Ectodermal cell (in vitro differentiated cells): ENCODE measurements around the gene ZRANB2.

Experiments used
- H3K27ac ChIP-seq: 2 replicates; pipeline ENCODE4 v1.7.0; 2013; ENCODE audit warnings: mild to moderate bottlenecking, low read depth, low read length; ENCODE audit not compliant: insufficient read depth, poor library complexity, severe bottlenecking
- H3K27me3 ChIP-seq: 2 replicates; pipeline ENCODE4 v1.7.0; 2013; ENCODE audit warnings: mild to moderate bottlenecking, low read length; ENCODE audit not compliant: insufficient read depth, control insufficient read depth, poor library complexity, severe bottlenecking
- H3K36me3 ChIP-seq: one replicate; pipeline ENCODE4 v1.7.0; 2013; ENCODE audit warnings: low read length; ENCODE audit not compliant: control insufficient read depth, insufficient read depth
- H3K4me1 ChIP-seq: one replicate; pipeline ENCODE4 v1.7.0; 2013; ENCODE audit warnings: low read length; ENCODE audit not compliant: control insufficient read depth, insufficient read depth
- H3K4me3 ChIP-seq: 2 replicates; pipeline ENCODE4 v1.7.0; 2013; ENCODE audit warnings: low read depth, low read length, control low read depth; ENCODE audit not compliant: insufficient read depth
- H3K9me3 ChIP-seq: 2 replicates; pipeline ENCODE4 v1.7.0; 2013; ENCODE audit warnings: mild to moderate bottlenecking, low read length, moderate library complexity; ENCODE audit not compliant: control insufficient read depth
- WGBS, 2 experiments: methylation state at CpG; one replicate each; pipeline ENCODE4 v1.1.7; 2013; ENCODE audit warnings: missing lambda C conversion rate in 2 of 2; 5-methylcytosine and 5-hydroxymethylcytosine counted together

ZRANB2 gene

DNA sequence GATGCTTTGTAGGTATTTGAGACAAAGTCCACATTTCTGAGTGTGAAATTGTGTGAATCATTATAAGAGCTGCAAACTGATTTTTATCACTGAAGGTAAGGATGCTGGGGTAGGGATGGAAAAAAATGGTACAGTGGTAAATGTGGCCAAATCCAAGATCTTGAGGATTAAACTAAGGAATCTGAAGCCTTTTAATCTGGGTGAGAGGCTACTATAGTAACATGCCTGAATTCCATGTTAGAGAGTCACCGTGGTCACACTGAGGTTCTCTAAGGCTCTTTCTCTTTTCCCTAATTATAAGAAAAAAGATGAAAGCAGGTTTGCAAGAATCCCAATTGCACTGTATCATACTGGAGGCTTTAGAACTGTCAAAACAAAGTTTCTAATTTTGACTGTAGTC, 50.8 kb downstream of the ZRANB2 start:
- no peaks in the 10 kb centered on the region for H3K27me3 ChIP-seq
- WGBS, 2 experiments: 91 to 100% methylated on average over 1 of the region's 1 CpG
- no peak overlapping the region for H3K27ac ChIP-seq
- no peak overlapping the region for H3K4me3 ChIP-seq
- H3K36me3 ChIP-seq: no peaks in the 10 kb centered on the region
- no peaks in the 10 kb centered on the region for H3K9me3 ChIP-seq
- no peaks in the 10 kb centered on the region for H3K4me1 ChIP-seq

DNA sequence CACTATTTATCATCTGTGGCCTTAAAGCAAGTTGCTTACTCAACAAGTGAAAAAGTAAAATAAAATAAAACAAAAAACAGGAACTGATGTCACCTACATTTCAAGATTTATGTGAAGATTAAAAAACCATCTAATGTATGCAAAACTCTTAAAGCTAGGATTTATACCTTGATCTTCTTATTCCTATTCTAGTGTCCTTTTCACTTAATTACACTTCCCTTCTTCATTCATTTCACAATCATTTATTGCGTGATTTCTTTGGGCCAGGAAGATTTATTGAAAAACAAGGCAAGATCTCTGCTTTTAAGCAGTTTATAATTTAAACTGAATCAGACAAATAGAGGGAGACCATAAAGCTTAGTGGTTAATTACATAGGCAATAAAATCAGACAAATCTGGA, 51.9 kb downstream of the ZRANB2 start:
- Histone ChIP-seq H3K4me3 (no peak overlapping the region), H3K27ac (no peak overlapping the region), H3K27me3 (no peaks in the 10 kb centered on the region), H3K9me3 (no peaks in the 10 kb centered on the region), H3K4me1 (no peaks in the 10 kb centered on the region), H3K36me3 (no peaks in the 10 kb centered on the region)
- 100% methylated on average over 1 of the region's 1 CpG for WGBS, 2 experiments

DNA sequence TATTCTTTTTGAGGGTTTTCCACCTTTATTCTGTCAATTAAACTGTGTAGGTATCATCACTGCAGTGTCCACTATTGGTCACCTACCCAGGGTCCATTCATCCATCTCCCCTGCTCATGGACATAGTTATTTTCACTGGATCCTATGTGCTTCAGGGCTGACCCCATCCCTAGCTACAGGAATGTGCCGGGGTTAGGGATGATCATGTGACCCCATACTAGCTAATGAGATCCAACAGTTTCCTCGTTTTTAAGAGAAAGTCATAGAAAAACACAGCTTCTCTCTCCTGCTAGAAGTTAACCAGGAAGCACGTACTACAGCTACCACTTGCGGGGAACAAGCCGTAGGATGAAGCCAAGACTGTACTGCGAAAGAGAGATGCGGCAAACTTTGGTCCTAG, 52.8 kb downstream of the ZRANB2 start:
- Histone ChIP-seq H3K4me1 (no peaks in the 10 kb centered on the region), H3K27ac (no peak overlapping the region), H3K4me3 (no peak overlapping the region), H3K9me3 (no peaks in the 10 kb centered on the region), H3K27me3 (no peaks in the 10 kb centered on the region), H3K36me3 (no peaks in the 10 kb centered on the region)
- WGBS, 2 experiments: 89 to 90% methylated on average over 7 of the region's 7 CpGs

DNA sequence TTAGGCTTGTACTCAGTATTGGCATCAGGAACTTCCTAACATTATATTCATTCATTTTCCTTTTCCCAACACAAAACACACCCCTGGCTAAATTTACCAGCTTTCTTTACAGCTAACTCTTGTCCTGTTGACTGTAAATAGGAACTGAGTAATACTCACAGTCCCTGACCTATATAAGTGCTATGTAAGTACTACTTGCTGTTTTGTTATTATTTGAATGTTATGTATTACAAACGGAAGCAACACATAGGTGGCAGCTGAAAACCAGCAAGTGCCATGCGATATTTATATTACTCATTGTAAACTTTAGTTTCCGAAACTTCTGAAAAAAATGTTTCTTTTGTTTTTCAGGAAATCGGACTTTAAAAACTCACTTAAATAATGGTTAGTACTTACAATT, 54.7 kb downstream of the ZRANB2 start:
- Histone ChIP-seq H3K36me3 (no peaks in the 10 kb centered on the region), H3K4me3 (no peak overlapping the region), H3K27ac (no peak overlapping the region), H3K27me3 (no peaks in the 10 kb centered on the region), H3K4me1 (no peaks in the 10 kb centered on the region), H3K9me3 (no peaks in the 10 kb centered on the region)
- WGBS, 2 experiments: 95 to 98% methylated on average over 3 to 4 of the region's 4 CpGs

DNA sequence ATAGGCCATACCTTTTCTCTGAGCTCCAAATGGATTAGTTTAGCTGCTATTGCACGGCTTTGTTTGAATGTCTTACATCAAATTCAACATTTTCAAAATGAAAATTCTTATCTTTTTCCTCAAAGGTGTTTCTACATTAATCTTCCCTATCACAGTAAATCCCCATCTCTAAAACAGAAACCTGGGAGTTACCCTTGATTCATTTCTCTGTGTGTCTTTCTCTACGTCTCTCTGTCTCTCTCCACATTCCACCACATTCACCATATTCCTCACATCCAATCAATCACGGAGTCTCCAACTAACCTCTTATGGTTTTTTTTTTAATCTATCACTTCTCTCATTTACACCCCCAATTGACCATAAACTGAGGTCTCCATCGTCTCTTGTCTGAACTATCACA, 57.3 kb downstream of the ZRANB2 start:
- H3K4me3 ChIP-seq: no peak overlapping the region
- H3K27ac ChIP-seq: no peak overlapping the region
- no peaks in the 10 kb centered on the region for H3K9me3 ChIP-seq
- H3K36me3 ChIP-seq: no peaks in the 10 kb centered on the region
- H3K4me1 ChIP-seq: no peaks in the 10 kb centered on the region
- no peaks in the 10 kb centered on the region for H3K27me3 ChIP-seq
- WGBS, 2 experiments: 83 to 85% methylated on average over 4 of the region's 4 CpGs

DNA sequence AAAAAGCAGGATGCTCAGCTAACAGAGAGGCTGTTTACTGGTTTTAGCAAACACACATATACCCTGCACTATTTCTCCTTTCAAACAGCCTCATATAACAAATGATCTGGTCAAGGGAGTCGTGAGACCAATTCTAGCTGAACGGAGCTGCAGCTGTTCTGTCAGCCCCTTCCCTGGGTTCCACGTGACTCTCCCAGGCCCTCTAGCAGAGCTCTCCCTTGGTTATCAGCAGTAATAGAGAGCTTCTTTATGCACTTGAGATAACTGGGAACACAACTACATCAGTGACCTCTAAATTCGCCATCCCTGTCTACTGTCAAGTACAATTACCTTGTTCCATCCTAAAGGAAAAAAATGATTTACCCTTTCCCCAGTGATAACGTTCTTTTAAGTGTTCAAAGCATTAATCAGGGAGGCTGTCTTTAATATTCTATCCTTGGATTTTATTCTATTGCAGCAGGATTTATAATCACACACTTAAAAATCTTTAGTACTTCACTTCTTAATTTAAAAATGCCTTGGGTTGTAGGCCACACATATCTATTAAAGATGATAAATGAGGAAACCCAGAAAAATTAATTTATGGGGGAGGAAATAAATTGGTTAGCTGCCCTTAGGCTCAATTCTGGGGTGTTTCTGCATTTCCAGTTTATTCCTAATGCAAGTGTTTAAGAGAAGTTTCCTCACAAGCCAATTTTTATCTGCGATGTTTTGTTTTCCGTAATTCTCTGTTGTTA, 61.4 kb downstream of the ZRANB2 start:
- H3K4me1 ChIP-seq: no peaks in the 10 kb centered on the region
- no peaks in the 10 kb centered on the region for H3K36me3 ChIP-seq
- whole genome bisulfite sequencing, 2 experiments: 61 to 76% methylated on average over 5 to 6 of the region's 7 CpGs
- no peak overlapping the region for H3K4me3 ChIP-seq
- H3K27ac ChIP-seq: no peak overlapping the region
- no peaks in the 10 kb centered on the region for H3K27me3 ChIP-seq
- H3K9me3 ChIP-seq: no peaks in the 10 kb centered on the region

DNA sequence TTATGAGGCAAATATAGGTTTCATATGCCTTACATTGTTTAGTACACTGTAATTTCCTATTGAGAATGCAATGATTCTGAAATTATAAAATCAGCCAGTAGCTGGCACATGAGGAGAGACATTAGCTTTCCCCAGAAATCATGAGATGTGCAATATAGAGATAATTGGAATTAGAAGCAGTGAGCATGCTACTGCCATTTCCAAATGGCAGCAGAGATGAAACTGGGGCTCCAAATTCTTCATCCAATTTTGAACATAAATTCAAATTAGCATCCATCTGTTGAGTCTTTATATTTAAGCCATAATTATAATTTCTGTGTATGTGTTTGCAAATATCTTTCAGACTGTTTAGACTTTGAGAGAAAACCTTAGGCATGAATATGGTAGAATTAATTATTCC, 62.0 kb downstream of the ZRANB2 start:
- Histone ChIP-seq H3K9me3 (no peaks in the 10 kb centered on the region), H3K4me1 (no peaks in the 10 kb centered on the region), H3K4me3 (no peak overlapping the region), H3K36me3 (no peaks in the 10 kb centered on the region), H3K27ac (no peak overlapping the region), H3K27me3 (no peaks in the 10 kb centered on the region)

DNA sequence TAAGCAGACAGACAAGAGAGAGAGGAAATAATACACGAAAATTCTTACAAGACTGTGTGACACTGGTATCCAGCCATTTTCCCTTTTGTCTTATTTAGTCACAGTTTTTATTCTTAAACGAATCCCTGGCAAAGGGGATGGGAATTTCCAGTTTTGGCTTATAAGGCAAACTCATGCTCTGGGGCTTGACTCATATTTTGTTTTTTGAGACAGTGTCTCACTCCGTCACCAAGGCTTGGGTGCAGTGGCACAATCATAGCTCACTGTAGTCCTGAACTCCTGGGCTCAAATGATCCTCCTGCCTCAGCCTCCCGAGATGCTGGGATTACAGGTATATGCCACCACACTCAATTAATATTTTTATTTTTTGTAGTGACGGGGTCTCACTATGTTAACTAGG, 65.1 kb downstream of the ZRANB2 start:
- Histone ChIP-seq H3K36me3 (no peaks in the 10 kb centered on the region), H3K27ac (no peak overlapping the region), H3K4me3 (no peak overlapping the region), H3K9me3 (no peaks in the 10 kb centered on the region), H3K27me3 (no peaks in the 10 kb centered on the region), H3K4me1 (no peaks in the 10 kb centered on the region)
- WGBS, 2 experiments: 89% methylated on average over 4 to 5 of the region's 5 CpGs

DNA sequence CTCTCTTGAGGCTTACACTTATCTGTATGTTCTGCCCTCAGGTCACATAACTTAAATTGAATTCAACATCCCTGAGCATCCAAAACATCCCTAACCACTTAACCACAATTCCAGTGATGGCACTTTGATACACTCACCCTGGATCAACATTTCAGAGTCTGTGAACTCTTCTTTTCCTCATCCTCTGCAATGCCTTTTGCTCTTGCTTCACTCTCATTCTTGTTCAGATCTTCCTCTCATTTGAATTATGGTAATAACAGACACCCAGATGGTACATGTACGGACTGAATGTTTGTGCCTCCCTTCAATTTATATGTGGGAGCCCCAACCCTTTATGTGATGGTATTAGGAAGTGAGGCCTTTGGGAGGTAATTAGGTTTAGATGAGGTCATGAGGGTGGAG, 66.7 kb downstream of the ZRANB2 start:
- 87 to 91% methylated on average over 1 of the region's 1 CpG for WGBS, 2 experiments

More for the DNA sequence above, 66.7 kb downstream of the ZRANB2 start:
- Histone ChIP-seq H3K4me3 (no peak overlapping the region), H3K4me1 (no peaks in the 10 kb centered on the region), H3K27ac (no peak overlapping the region), H3K36me3 (no peaks in the 10 kb centered on the region), H3K27me3 (no peaks in the 10 kb centered on the region), H3K9me3 (no peaks in the 10 kb centered on the region)
